Peyer's patch (tissue), 4 donors: ENCODE results near the gene DNAAF6.

Source experiments
- POLR2A ChIP-seq, 2 donors: fragments of 450-650 bp; IDR thresholded peaks; one replicate each; pipeline ENCODE4 v1.5.1; 2017; ENCODE audit warnings: antibody characterized with exemption in 2 of 2, mild to moderate bottlenecking in 2 of 2, moderate library complexity in 2 of 2
- TF ChIP-seq, protein P1 (sequence below), 6 experiments: fragments of 450-650 bp in 4 of 6; fragments of 200-600 bp in 2 of 6; sonication (generic) in 1 of 6; IDR thresholded peaks; one replicate each; pipeline ENCODE4 v1.5.1; 2017 to 2019; ENCODE audit warnings: antibody characterized with exemption in 6 of 6, mild to moderate bottlenecking in 3 of 6, moderate library complexity in 1 of 6

DNA sequence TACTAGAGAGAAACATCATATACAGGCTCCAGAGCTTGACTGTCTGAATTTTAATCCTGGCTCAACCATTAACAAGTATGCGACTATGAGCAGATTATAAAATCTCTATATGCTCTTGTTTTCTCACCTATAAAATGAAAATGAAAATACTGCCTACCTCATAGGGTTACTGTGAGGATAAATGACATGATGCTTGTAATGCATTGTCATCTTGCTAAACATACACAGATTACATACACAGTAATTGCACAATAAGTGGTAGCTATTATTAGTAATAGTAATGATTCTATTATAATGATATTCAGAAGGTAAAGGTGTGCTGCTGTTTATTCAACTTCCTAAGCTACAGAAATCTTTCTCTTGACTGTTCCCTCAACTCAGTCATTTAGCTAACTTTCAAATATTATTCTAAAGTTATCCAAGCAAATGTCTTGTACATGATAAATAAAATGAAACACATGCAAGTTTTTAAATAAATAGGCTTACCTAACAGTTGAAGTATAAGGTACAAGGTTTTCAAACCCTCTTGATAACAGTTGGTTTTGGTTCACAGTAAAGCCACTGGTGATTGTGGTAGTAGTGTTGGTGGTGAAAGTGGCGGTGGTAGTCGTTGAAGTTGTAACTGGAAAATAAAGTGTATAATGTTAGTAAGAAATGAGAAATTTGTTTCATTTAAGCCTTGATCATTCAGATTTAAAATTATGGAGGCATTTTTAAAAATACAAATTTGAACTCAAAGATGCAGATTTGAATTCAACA lies 39.1 kb upstream of the DNAAF6 start:
- TF ChIP-seq, protein P1, sequence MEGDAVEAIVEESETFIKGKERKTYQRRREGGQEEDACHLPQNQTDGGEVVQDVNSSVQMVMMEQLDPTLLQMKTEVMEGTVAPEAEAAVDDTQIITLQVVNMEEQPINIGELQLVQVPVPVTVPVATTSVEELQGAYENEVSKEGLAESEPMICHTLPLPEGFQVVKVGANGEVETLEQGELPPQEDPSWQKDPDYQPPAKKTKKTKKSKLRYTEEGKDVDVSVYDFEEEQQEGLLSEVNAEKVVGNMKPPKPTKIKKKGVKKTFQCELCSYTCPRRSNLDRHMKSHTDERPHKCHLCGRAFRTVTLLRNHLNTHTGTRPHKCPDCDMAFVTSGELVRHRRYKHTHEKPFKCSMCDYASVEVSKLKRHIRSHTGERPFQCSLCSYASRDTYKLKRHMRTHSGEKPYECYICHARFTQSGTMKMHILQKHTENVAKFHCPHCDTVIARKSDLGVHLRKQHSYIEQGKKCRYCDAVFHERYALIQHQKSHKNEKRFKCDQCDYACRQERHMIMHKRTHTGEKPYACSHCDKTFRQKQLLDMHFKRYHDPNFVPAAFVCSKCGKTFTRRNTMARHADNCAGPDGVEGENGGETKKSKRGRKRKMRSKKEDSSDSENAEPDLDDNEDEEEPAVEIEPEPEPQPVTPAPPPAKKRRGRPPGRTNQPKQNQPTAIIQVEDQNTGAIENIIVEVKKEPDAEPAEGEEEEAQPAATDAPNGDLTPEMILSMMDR (IDR thresholded peaks at IDR 0.05) = no peak
- TF ChIP-seq POLR2A (IDR thresholded peaks at IDR 0.05) = no peak
